NK-92 (cell line): ENCODE data around the gene ACACA.

Source experiments
- DNase-seq: peaks from one replicate; lab custom pipeline; 2025; ENCODE audit not compliant: unreplicated experiment; lab: John Stamatoyannopoulos, UW

ACACA gene

DNA sequence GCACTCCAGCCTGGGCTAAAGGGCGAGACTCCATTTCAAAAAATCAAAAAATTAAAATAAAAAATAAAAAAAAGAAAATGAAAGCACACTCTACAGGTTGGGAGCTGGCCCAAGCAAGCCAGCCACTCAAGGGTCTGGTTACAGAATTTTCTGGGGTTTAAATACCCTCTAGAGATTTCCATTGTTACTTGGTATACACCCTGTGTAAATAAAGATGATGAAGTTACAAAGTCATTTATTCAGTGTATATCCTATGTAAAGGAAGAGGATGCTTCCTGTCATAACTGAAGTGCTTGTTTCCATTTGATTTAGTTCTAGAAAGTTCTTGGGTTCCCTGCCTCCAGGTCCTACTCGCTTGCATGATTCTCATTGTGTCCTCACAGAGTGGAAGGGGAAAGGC lies 110.7 kb downstream of the ACACA start:
- no peak for DNase-seq

DNA sequence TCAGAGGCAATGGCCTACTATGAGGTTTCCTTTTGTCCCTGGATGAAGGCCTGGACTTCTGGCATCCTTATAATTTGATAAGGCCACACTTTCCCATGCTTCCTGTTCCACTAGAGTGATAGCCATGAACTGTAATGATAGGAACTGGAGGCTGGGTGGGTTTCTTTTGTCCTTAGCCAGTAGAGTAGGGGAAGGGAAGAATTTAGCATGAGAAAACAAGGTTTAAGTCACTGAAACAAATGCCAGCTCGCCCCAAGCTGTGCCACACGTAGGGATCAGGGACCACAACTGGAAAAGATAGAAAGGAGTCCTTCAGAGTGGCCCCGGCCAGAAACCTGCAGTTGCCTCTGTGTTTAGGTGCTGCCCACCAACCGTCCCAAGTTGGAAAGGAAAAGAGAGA lies 111.7 kb downstream of the ACACA start:
- no peak for DNase-seq

DNA sequence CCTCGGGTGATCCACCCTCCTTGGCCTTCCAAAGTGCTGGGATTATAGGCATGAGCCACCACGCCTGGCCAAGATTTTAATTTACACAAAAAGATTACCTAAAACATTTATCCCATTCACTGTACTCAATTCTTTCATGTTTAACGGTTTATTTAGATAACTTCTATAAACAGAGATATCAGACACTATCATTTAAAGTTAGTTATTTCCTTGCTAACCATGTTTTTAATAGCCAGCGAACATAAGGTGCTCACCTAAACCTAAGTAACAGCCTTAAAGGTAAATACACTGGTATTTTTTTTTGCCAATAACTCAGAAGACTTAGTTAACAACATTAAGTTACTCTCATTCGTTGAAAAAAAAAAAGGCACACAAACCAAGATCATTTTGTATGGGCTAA lies 112.9 kb downstream of the ACACA start:
- DNase-seq: no peak

DNA sequence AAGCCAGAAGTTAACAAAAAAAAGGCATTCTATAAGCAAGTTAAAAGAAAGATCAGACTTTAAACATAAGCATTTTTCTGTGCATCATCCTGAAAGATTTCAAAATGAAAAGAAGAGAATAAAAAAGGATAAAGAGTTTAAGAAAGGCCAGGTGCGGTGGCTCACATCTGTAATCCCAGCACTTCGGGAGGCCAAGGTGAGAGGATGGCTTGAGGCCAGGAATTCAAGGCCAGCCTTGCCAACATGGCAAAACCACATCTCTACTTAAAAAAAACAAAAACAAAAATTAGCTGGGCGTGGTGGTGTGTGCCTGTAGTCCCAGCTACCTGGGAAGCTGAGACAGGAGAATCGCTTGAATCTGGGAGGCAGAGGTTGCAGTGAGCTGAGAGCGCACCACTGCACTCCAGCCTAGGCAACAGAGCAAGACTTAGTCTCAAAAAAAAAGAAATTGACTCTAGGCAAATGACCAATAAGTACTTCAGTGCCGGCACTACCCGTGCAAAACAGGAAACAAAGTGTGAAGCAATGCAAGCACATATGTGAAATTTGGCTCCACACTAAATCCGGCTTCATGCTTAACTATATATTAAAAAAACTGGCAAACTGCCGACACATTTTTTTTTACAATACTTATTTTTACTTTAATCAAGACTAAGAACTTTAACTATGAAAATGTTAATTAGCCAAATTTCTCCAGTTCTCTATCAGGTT lies 114.1 kb downstream of the ACACA start:
- DNase-seq: no peak

- no peak for DNase-seq
These were observed 115.3 kb downstream of the ACACA start for GRCh38 chr17:37291351-37291750.

- no peak for DNase-seq
These were observed 120.2 kb downstream of the ACACA start for GRCh38 chr17:37286430-37286829.

DNA sequence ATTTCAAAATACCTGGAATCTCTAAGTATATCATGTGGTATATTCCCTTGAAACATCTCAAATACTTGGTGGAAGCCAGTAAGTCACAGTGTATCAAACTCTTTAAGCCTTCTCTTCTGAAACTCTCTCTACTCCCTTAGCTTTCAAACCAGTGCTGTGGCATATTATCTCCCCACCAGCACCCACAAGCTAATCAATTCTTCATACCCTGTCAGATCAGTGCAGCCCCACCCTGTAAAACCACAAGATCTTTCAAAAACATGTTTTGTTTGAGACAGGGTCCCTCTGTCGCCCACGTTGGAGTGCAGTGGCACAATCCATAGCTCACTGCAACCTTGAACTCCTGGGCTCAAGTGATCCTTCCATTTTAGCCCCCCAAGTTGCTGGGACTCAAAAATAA lies 122.4 kb downstream of the ACACA start:
- DNase-seq: no peak

DNA sequence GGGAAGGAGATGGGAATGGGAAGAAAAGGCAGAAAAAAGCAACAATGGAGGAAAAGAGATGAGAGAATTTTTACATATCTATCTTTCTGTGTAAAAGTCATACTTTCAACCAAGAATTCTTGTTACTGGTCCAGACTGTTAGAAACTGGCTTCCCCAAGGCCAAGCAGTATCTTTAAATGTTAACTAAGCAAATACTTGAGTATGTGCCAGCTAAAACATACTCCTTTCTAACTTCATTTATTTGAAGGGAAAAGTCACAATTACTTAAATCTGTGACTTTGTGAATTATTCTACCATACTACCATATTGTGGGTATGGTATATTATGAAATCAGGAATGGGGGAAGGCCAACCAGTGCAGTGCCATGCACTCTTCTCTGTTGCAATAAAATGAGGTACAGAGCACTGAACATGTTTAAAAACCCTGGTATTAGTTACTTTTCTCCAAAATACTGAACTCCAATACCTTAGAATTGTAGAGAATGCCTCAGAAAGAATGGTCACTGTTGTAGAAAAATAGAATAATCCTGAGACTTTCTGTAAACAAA lies 123.1 kb downstream of the ACACA start:
- no peak for DNase-seq

- no peak for DNase-seq
These were observed 125.8 kb downstream of the ACACA start for GRCh38 chr17:37280841-37281240.

DNA sequence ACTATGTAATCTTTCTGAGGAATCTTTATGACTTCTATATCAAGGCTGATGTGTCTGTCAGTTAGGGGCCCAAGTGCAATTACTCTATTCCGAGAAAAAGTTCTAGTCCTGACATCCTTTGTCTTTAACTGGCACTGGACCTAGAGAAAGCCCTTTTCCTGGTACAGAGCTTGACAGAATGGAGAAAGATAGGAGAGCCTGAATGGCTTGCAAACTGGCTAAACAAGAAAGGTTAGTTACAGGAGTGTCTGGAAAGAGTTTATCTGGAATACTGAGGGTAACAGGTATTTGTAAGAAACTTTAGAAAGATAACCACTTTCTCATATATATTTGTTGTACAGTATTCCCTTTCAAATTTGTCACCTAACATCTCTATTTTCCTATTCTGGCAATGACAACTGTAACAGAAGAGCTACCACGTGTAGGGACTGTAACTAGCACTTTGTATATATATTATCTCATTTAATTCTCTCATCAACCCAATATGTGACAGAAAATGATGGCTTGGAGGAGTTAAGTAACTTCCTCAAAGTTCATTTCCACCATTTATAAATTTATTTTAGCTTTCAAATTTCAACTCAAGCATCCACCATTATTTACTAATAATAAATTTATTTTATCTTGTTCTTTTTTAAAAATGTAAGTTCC lies 128.3 kb downstream of the ACACA start:
- DNase-seq: no peak

- DNase-seq: no peak
These were observed 130.2 kb downstream of the ACACA start for GRCh38 chr17:37276475-37276874.

GRCh38 chr17:37274461-37274860 lies 132.2 kb downstream of the ACACA start:
- DNase-seq: no peak

DNA sequence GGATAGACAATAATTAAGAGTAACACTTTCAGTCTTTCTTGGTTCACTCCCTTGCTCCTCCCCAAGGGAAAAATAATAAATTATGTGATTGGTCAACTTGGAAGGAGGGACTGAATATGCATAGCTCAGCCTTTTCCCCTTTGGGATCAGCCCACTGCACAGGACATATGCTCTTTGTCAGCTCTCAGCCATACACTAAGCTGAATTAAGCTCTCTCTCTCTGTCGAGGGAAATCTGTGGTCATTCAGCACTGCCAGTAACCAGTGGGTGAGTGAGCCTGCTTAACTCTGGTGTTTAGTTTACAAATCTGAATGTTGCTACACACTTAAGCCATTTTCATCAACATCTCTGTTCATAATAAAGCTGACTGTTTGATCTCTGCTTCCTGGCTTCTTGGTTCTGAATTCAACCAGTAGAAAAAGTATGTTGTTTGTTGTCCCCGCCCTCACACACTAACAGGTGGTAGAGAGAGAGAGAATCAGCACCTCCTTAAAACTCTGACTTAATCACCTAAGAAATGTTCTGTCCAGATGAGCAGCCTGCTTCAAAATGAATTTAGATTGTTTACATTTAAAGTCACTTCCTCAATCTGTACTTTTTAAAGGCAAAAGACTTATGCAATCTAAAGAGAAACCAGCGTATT lies 133.1 kb downstream of the ACACA start:
- DNase-seq: no peak

- DNase-seq: no peak
These were observed 141.0 kb downstream of the ACACA start for GRCh38 chr17:37265446-37266173.

DNA sequence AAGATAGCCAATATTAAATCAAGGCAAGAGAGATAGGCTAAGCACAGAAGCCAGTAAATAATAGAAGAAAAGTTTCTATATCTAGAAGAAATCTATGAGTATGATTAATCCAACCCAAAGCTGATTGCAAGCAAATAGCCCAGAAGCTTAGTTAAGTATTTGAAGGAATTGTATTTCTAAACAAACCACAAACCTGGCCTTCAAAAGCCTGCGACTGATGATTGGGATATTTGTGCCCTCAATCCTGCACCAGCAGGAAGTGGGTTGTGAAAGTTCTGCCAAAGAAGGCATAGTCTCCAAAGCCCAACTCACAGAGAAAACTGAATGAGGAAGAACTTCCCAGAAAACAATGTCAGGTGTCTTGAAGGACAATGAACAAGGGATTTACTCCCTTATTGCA lies 145.3 kb downstream of the ACACA start:
- DNase-seq: no peak

- no peak for DNase-seq
These were observed 147.5 kb downstream of the ACACA start for GRCh38 chr17:37259030-37259735.

GRCh38 chr17:37256627-37257026 lies 150.0 kb downstream of the ACACA start:
- DNase-seq: no peak

GRCh38 chr17:37255432-37255831 lies 151.2 kb downstream of the ACACA start:
- DNase-seq: no peak

DNA sequence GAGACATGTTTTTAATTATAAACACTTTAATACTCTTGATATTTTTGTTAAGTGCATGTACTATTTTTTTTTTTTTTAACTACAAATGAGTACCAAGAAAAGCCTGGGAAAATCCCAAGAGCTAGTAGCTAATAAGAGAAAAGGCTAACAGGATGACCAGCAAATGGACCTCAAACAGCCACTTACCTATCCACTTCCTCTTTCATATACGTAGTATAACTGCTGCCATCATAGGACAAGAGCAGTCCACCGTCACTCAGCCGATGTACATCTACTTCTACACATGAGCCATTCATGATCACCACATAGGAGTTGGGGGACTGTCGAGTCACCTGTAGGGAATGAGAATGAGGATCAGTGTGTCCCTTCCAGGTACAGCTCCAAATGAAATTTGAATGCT lies 158.8 kb downstream of the ACACA start:
- no peak for DNase-seq

- DNase-seq: no peak
These were observed 160.6 kb downstream of the ACACA start for GRCh38 chr17:37246085-37246484.

- DNase-seq: no peak
These were observed 166.3 kb downstream of the ACACA start for GRCh38 chr17:37240381-37240780.
